B cell (primary cell): ENCODE measurements around the gene ZNF787. TPM values are rescaled to one million over a fixed set of nuclear protein-coding genes. Genes with fewer than 3 reads are reported as not detected.

Source experiments
- ATAC-seq: fragments of 200-7000 bp; cut with Tn5 transposase; one replicate; pipeline ENCODE4 v1.10.0; 2021; ENCODE audit warnings: low read depth, mild to moderate bottlenecking, moderate number of reproducible peaks, moderate library complexity
- CTCF ChIA-PET: fragments of 350-600 bp; sonication (Branson Sonifier 250); formaldehyde crosslinking; loops from one replicate; lab custom pipeline; 2021; ENCODE audit warnings: antibody characterized with exemption, inconsistent platforms; lab: Charles Lee
- POLR2A ChIA-PET: fragments of 350-600 bp; sonication (Branson Sonifier 250); formaldehyde crosslinking; loops from one replicate; lab custom pipeline; 2021; ENCODE audit warnings: antibody characterized with exemption; lab: Charles Lee
- DNase-seq: peaks from one replicate; pipeline ENCODE4 v3.0.0; 2013
- H2AFZ ChIP-seq: 2 replicates; pipeline ENCODE4 v1.6.1; 2012; ENCODE audit warnings: mild to moderate bottlenecking, low read depth, low read length; ENCODE audit not compliant: insufficient read depth, poor library complexity, severe bottlenecking
- H3K27ac ChIP-seq, 2 donors: 1 replicate in 1 of 2; 2 replicates in 1 of 2; pipeline ENCODE4 v1.5.1; 2012 to 2013; ENCODE audit warnings: low read length in 2 of 2, mild to moderate bottlenecking in 2 of 2, moderate library complexity in 1 of 2
- H3K27me3 ChIP-seq, 4 experiments: fragments of 200-600 bp in 1 of 4; sonication (generic) in 1 of 4; replicated peaks in 1 of 4; 1 replicate in 2 of 4; 2 replicates in 2 of 4; pipeline versions ENCODE4 v1.6.1 to v1.7.0; 2013 to 2016; ENCODE audit warnings: low read length in 3 of 4, mild to moderate bottlenecking in 2 of 4, mixed read lengths in 1 of 4, moderate library complexity in 1 of 4; ENCODE audit not compliant: insufficient read depth in 4 of 4, control insufficient read depth in 3 of 4; ENCODE audit errors: control extremely low read depth in 1 of 4
- H3K36me3 ChIP-seq, 2 experiments: replicated peaks in 1 of 2; 1 replicate in 1 of 2; 2 replicates in 1 of 2; pipeline versions ENCODE4 v1.6.1 to v1.7.1; 2013; ENCODE audit warnings: low read length in 1 of 2; ENCODE audit not compliant: insufficient read depth in 2 of 2, control insufficient read depth in 1 of 2; ENCODE audit errors: control extremely low read depth in 1 of 2, extremely low read depth in 1 of 2
- H3K4me1 ChIP-seq, 2 donors: fragments of 200-600 bp in 1 of 2; sonication (generic) in 1 of 2; 1 replicate in 1 of 2; 2 replicates in 1 of 2; pipeline versions ENCODE4 v1.5.1 to v1.6.1; 2013 to 2017; ENCODE audit warnings: low read length in 2 of 2; ENCODE audit not compliant: control insufficient read depth in 2 of 2, insufficient read depth in 2 of 2
- H3K4me2 ChIP-seq: replicated peaks from 2 replicates; pipeline ENCODE3; 2012; ENCODE audit warnings: mild to moderate bottlenecking, low read depth, low read length; ENCODE audit not compliant: poor library complexity, severe bottlenecking
- H3K4me3 ChIP-seq, 5 experiments: fragments of 200-600 bp in 1 of 5; sonication (generic) in 1 of 5; 1 replicate in 3 of 5; 2 replicates in 2 of 5; pipeline versions ENCODE4 v1.5.1 to v1.7.0; 2011 to 2016; ENCODE audit warnings: low read length in 4 of 5, mild to moderate bottlenecking in 4 of 5, low read depth in 2 of 5, control low read depth in 1 of 5, moderate library complexity in 1 of 5; ENCODE audit not compliant: insufficient read depth in 1 of 5; ENCODE audit errors: control extremely low read depth in 1 of 5, extremely low read depth in 1 of 5
- H3K79me2 ChIP-seq: fragments of 200-600 bp; sonication (generic); one replicate; pipeline ENCODE4 v1.6.0; 2016; ENCODE audit warnings: low read length; ENCODE audit not compliant: control insufficient read depth, insufficient read depth
- H3K9ac ChIP-seq: fragments of 200-600 bp; sonication (generic); 2 replicates; pipeline ENCODE4 v1.6.1; 2017; ENCODE audit warnings: mild to moderate bottlenecking, low read length, moderate library complexity
- H3K9me3 ChIP-seq, 3 donors: one replicate each; pipeline versions ENCODE4 v1.6.1 to v1.7.1; 2013; ENCODE audit warnings: low read length in 2 of 3; ENCODE audit not compliant: control insufficient read depth in 2 of 3, insufficient read depth in 1 of 3; ENCODE audit errors: control extremely low read depth in 1 of 3
- H4K20me1 ChIP-seq: 2 replicates; pipeline ENCODE4 v1.6.0; 2012; ENCODE audit warnings: mild to moderate bottlenecking, low read length; ENCODE audit not compliant: insufficient read depth, control insufficient read depth, poor library complexity, severe bottlenecking
- H3K27ac Mint-ChIP-seq: one replicate; pipeline ENCODE4 v1.8.0; 2021; ENCODE audit warnings: mixed read lengths
- H3K27me3 Mint-ChIP-seq: one replicate; pipeline ENCODE4 v1.8.0; 2021; ENCODE audit warnings: mixed read lengths
- H3K4me1 Mint-ChIP-seq: one replicate; pipeline ENCODE4 v1.8.0; 2021; ENCODE audit warnings: mixed read lengths
- H3K4me3 Mint-ChIP-seq: one replicate; pipeline ENCODE4 v1.8.0; 2021; ENCODE audit warnings: mixed read lengths
- H3K9me3 Mint-ChIP-seq: one replicate; pipeline ENCODE4 v1.8.0; 2022; ENCODE audit warnings: mixed read lengths; ENCODE audit not compliant: insufficient read depth
- CTCF ChIP-seq: fragments of 200-600 bp; IDR thresholded peaks from one replicate; pipeline ENCODE4 v1.8.0; 2022; ENCODE audit warnings: antibody characterized with exemption, mild to moderate bottlenecking
- EZH2 ChIP-seq: IDR thresholded peaks from 2 replicates; pipeline ENCODE4 v1.6.1; 2012; ENCODE audit warnings: borderline replicate concordance, low read depth, mild to moderate bottlenecking, moderate library complexity, low read length; ENCODE audit not compliant: insufficient read depth, poor library complexity, severe bottlenecking
- WGBS: methylation state at CpG from one replicate; pipeline ENCODE4 v1.1.5; 2013; ENCODE audit warnings: missing lambda C conversion rate; ENCODE audit not compliant: insufficient coverage; 5-methylcytosine and 5-hydroxymethylcytosine counted together
- intact Hi-C: fragments of 100-400 bp; cut with micrococcal nuclease; formaldehyde crosslinking; loops from one replicate; pipeline ENCODE4 v1.10.0; 2022
- polyA plus RNA-seq: library from polyadenylated mRNA; depleted of rRNA; stranded (reverse); fragments of >200 nt; gene quantifications from 2 replicates; pipeline ENCODE4 v1.2.3, GENCODE V29; 2012
- total RNA-seq, 2 donors: library from RNA; stranded (reverse); fragments of 120-200 nt in 1 of 2; gene quantifications; 1 replicate in 1 of 2; 2 replicates in 1 of 2; pipeline versions ENCODE4 v1.2.3 to v1.2.4, GENCODE V29; 2013 to 2022

The ZNF787 gene
- total and polyA plus RNA-seq, 2 donors (not counting 1 experiment from before 2014, with no cell fraction given), result 19.6 to 47.9 TPM

DNA sequence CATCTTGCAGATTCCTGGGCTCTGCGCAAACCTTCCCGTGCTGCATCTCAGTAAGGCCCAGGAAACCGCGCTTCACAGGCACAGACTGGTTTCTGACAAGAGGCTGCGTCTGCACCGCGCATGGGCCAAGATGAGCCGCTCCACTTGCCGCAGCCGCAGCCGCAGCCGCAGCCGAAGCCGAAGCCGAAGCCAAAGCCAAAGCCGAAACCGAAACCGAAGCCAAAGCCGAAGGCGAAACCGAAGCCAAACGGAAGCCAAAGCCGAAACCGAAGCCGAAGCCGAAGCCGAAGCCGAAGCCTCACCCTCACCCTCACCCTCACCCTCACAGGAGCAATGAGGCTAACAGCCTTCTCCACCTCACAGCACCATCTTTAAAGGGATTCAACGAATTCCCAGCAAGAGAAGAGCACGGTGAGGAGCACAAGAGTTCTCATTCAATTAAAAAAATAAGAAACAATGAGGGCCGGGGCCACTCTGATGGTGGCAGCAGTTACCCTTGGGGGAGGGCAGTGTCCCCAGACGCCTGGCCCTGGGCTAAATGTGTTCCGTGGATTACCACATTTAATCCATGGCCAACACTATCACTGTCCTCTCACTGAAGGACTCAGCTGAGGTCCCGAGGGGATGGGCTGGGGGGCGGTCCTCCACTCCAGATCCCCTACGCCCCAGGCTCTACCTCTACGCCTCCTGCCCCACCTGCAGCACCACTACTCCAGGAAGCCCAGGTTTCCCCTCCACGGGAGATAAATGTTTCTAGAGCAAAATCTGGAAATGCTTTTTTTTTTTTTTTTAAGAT lies 29.1 kb downstream of the ZNF787 start:
- TF ChIP-seq CTCF, result no peak
- no peak for TF ChIP-seq EZH2
- H3K27me3 Mint-ChIP-seq, result no peaks in the 10 kb centered on the region
- no peak overlapping the region for H3K4me2 ChIP-seq
- H3K9me3 ChIP-seq, result peaks cover 0 to 6% (median 0%) of the 10 kb centered on the region in 3 donors
- H2AFZ ChIP-seq, result no peak overlapping the region
- CTCF ChIA-PET, result interaction anchor here (1.1 to 1.4 kb wide), 2 partner anchors 13 to 26 kb away, joined by 3 read pairs; no protein-coding TSS in a partner anchor
- intact Hi-C loops, result no loop called here
- H3K9me3 Mint-ChIP-seq, result no peaks in the 10 kb centered on the region
- 97% methylated on average over 34 of the region's 38 CpGs for WGBS
- peaks cover 80% of the 10 kb centered on the region for H4K20me1 ChIP-seq
- no peak overlapping the region for H3K9ac ChIP-seq
- H3K79me2 ChIP-seq, result peaks cover 52% of the 10 kb centered on the region
- no peaks in the 10 kb centered on the region for H3K4me1 ChIP-seq
- no peak for ATAC-seq
- H3K36me3 ChIP-seq, result peaks cover 0 to 23% of the 10 kb centered on the region in 2 experiments
- H3K27ac ChIP-seq, result no peak overlapping the region
- no peak for DNase-seq
- peaks cover 7% of the 10 kb centered on the region for H3K4me1 Mint-ChIP-seq
- POLR2A ChIA-PET, result no interaction called here
- H3K4me3 ChIP-seq, result no peak overlapping the region
- H3K27me3 ChIP-seq, result no peaks in the 10 kb centered on the region
- H3K4me3 Mint-ChIP-seq, result no peak overlapping the region
- H3K27ac Mint-ChIP-seq, result no peak overlapping the region

GRCh38 chr19:56091066-56091490 lies 30.0 kb downstream of the ZNF787 start:
- Mint-ChIP-seq H3K27ac (no peak overlapping the region), H3K27me3 (no peaks in the 10 kb centered on the region), H3K4me3 (no peak overlapping the region), H3K4me1 (peaks cover 7% of the 10 kb centered on the region), H3K9me3 (no peaks in the 10 kb centered on the region)
- no peak overlapping the region for H3K4me2 ChIP-seq
- H3K36me3 ChIP-seq, result peaks cover 0 to 25% of the 10 kb centered on the region in 2 experiments
- ChIA-PET CTCF (interaction anchor here (0.7 to 1.4 kb wide), 5 partner anchors 9 to 25 kb away, joined by 3 to 4 read pairs (median 3); no protein-coding TSS in a partner anchor), POLR2A (no interaction called here)
- H3K4me3 ChIP-seq, result no peak overlapping the region
- TF ChIP-seq EZH2 (no peak), CTCF (no peak)
- no peak overlapping the region for H3K9ac ChIP-seq
- no peaks in the 10 kb centered on the region for H3K27me3 ChIP-seq
- ATAC-seq (no peak), DNase-seq (no peak)
- no peak overlapping the region for H3K27ac ChIP-seq
- no peaks in the 10 kb centered on the region for H3K4me1 ChIP-seq
- WGBS, result 94% methylated on average over 2 of the region's 10 CpGs
- peaks cover 0 to 6% (median 0%) of the 10 kb centered on the region in 3 donors for H3K9me3 ChIP-seq
- H3K79me2 ChIP-seq, result peaks cover 49% of the 10 kb centered on the region
- intact Hi-C loops, result no loop called here
- H4K20me1 ChIP-seq, result peaks cover 82% of the 10 kb centered on the region
- no peak overlapping the region for H2AFZ ChIP-seq
